Stimulated activated CD4-positive, alpha-beta T cell treated with anti-CD3 and anti-CD28 coated beads, Interleukin-4, amount 100 ng/mL, for 1 hour (primary cell): ENCODE data around the gene UBE2G1.

ENCODE experiments used
- DNase-seq: peaks from one replicate; pipeline ENCODE4 v3.0.0-alpha.2; 2020

Gene UBE2G1

GRCh38 chr17:4246674-4247073, 119.8 kb downstream of the UBE2G1 start:
- no peak for DNase-seq

- no peak for DNase-seq
These were observed 124.9 kb downstream of the UBE2G1 start for GRCh38 chr17:4241535-4241934.

GRCh38 chr17:4236456-4236855, 130.0 kb downstream of the UBE2G1 start:
- DNase-seq: no peak

DNA sequence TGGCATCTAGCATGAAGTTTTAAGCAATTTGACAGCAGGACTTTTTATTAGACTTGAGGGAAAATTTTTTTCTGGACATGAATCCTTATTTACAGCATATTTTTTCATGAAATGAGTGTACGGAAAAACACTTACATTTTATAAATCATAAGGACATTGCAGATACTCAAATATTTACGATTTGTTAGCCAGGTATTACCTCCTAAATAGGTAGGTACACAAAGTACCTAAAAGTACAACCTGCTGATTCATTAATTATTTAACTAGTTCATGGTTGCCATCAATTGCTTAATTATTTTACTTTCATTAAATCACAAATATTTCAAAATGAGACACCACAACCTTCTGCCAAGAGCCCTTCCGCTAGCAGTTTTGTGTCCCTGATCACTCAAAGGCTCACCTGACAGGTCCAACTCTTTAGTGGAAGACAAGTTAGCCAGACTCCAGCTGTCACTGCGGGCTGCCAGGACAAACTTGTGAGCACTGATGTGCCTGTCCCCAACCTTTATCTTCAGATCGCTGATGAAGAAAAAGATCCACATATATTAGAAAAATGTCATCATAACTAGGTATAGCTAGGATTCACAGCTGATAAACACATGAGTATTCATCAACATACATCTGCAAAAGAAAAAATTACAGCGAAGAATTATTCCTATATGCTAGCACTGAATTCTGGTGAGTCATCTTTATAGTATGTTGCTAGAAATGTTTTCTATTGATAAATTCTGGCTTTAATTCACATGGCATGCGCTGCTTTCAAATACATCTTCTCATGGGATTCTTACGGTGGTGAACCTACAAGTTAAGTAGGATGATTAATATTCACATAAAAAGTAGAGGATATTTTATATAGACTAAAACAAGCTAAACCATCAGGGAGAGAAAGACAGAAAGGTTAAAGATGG, 130.8 kb downstream of the UBE2G1 start:
- no peak for DNase-seq

DNA sequence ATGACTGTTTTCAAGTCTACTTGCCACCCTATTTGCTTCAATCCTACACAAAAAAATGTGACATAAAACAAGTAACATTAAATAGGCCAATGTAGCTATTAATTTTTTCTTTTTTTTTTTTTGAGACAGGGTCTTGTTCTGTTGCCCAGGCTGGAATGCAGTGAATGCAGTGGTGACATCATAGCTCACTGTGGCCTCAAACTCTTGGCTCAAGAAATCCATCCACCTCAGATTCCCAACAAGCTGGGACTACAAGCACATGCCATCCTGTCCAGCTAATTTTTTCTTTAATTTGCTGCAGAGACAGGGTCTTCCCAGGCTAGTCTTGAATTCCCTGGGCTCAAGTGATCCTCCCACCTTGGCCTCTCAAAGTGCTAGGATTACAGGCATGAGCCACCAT, 132.1 kb downstream of the UBE2G1 start:
- no peak for DNase-seq

DNA sequence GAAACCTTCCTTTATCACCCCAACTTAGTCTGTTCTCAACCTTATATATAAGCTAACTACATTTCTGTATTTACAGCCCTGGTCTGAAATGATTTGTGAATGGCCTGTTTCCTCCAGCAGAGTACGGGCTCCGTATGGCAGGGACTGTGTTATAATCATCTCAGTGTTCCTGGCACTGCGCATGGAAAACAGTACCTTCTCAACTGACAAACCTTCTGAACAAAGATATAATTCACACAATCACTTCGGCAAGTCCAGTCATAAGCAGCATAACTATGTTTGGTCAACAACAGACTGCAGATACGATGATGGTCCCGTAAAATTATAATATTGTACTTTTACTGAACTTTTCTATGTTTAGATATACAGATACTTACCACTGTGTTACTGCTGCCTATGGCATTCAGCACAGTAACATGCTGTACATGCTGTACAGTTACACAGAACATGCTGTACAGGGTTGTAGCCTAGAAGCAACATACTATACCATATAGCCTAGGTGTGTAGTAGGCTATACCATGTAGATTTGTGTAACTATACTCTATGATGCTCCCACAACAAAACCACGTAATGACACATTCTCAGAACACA, 132.7 kb downstream of the UBE2G1 start:
- no peak for DNase-seq

- DNase-seq: no peak
These were observed 134.2 kb downstream of the UBE2G1 start for GRCh38 chr17:4232168-4232813.

DNA sequence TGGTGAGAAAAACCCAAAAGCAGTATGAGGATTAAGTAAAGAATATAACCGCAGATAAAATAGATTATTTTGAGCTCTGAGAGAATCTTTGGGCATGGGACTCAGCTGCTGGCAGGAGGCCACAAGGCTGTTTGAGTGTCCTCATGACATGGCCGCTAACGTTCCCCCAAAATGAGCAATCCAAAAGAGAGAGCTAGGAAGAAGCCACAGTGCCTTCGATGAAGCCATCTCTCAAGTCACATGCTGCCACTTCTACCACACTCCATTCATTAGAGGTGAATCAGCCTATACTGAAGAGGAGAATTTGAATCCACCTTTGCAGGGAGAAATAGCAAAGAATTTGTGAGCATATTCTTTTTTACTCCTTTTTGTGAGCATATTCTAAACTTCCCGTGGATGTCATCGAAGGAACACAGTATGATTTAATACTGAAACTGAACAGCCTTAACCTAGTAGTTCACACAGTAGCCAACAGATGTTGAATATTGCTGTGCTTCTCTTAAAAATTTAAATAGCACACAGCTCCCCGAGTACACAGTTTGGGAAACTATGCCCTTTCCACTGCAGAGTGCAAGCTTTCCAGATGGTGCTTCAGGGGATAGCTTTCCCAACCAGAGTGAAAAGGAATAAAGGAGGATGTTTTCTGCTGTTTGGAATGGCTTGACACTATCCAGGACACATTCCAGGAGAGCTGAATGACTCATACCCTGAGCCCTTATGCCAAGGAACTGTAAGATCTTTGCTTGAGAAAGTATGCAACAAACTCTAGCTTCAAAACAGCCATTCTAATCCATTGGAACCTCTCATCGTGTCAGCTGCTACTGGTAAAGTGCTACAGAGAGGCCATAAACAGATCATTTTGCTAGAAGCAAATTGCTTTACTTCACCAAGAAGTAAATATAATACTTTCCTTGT, 136.6 kb downstream of the UBE2G1 start:
- DNase-seq: no peak

- DNase-seq: no peak
These were observed 144.4 kb downstream of the UBE2G1 start for GRCh38 chr17:4221899-4222659.

DNA sequence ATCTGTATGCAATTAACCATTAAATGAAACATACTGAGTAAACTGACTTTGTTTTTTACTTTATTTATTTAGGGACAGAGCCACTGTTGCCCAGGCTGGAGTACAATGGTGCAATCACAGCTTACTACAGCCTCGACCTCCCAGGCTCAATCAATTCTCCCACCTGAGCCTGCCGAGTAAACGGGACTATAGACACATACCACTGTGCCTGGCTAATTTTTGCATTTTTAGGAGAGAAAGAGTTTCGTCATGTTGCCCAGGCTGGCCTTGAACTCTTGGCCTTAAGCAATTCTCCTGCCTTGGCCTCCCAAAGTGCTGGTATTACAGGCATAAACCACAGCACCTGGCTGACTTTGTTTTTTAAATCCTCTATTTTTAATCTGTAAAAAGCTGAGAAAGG, 145.3 kb downstream of the UBE2G1 start:
- DNase-seq: no peak

- no peak for DNase-seq
These were observed 145.8 kb downstream of the UBE2G1 start for GRCh38 chr17:4220655-4221054.
